Gastrocnemius medialis (tissue), 4 donors: ENCODE data around the gene SYT2. TPM values are rescaled to one million over a fixed set of nuclear protein-coding genes. Genes with fewer than 3 reads are reported as not detected.

ENCODE experiments used
- ATAC-seq, 2 donors: fragments of 150-250 bp; one replicate each; pipeline ENCODE4 v1.9.1; 2016
- DNase-seq, 2 donors: peaks; one replicate each; pipeline ENCODE4 v3.0.0-alpha.2; 2019
- H3K27ac ChIP-seq, 4 donors: fragments of 200-600 bp; sonication (generic); 1 replicate in 1 of 4; 2 replicates in 3 of 4; pipeline ENCODE4 v1.5.1; 2016 to 2018; ENCODE audit warnings: mild to moderate bottlenecking in 2 of 4, moderate library complexity in 1 of 4
- H3K27me3 ChIP-seq, 3 donors: fragments of 200-600 bp; sonication (generic) in 2 of 3; 1 replicate in 1 of 3; 2 replicates in 2 of 3; pipeline versions ENCODE4 v1.5.1 to v1.6.0; 2016 to 2019; ENCODE audit warnings: mild to moderate bottlenecking in 1 of 3, moderate library complexity in 1 of 3
- H3K36me3 ChIP-seq, 2 donors: fragments of 200-600 bp; sonication (generic) in 1 of 2; one replicate each; pipeline ENCODE4 v1.5.1; 2017 to 2018
- H3K4me1 ChIP-seq, 2 donors: fragments of 200-600 bp; sonication (generic) in 1 of 2; one replicate each; pipeline ENCODE4 v1.5.1; 2016 to 2017; ENCODE audit warnings: mild to moderate bottlenecking in 2 of 2
- H3K4me3 ChIP-seq, 4 donors: fragments of 200-600 bp; sonication (generic) in 3 of 4; 1 replicate in 1 of 4; 2 replicates in 3 of 4; pipeline ENCODE4 v1.5.1; 2016 to 2019; ENCODE audit warnings: mild to moderate bottlenecking in 2 of 4
- H3K9me3 ChIP-seq, 3 donors: fragments of 200-600 bp; sonication (generic) in 2 of 3; 1 replicate in 1 of 3; 2 replicates in 2 of 3; pipeline ENCODE4 v1.5.1; 2016 to 2019
- CTCF ChIP-seq, 5 experiments: fragments of 450-650 bp in 3 of 5; fragments of 200-600 bp in 2 of 5; sonication (generic) in 2 of 5; IDR thresholded peaks in 4 of 5; conservative IDR thresholded peaks in 1 of 5; 1 replicate in 4 of 5; 2 replicates in 1 of 5; pipeline ENCODE4 v1.5.1; 2016 to 2019; ENCODE audit warnings: antibody characterized with exemption in 5 of 5, mild to moderate bottlenecking in 3 of 5, moderate library complexity in 3 of 5
- POLR2A ChIP-seq, 2 donors: fragments of 450-650 bp; IDR thresholded peaks; one replicate each; pipeline ENCODE4 v1.6.1; 2017; ENCODE audit warnings: antibody characterized with exemption in 2 of 2, mild to moderate bottlenecking in 2 of 2, moderate library complexity in 2 of 2
- in situ Hi-C, 4 donors: fragments of 200-750 bp; cut with MboI; loops; one replicate each; pipeline versions ENCODE4 v1.15.0 to v1.8.0; 2017; ENCODE audit warnings: low sequenced_read_pairs in 4 of 4
- intact Hi-C: fragments of 100-400 bp; cut with DNase I; formaldehyde crosslinking; loops from one replicate; pipeline ENCODE4 v1.15.1; 2023; ENCODE audit warnings: low total_unique reads
- total RNA-seq, 4 donors: library from RNA; depleted of rRNA; stranded (reverse); fragments of >200 nt; gene quantifications; one replicate each; pipeline versions ENCODE4 v1.1.0 to v1.2.3, GENCODE V29; 2016

SYT2 gene
- total RNA-seq, 4 donors from 2014 or later, result not detected

DNA sequence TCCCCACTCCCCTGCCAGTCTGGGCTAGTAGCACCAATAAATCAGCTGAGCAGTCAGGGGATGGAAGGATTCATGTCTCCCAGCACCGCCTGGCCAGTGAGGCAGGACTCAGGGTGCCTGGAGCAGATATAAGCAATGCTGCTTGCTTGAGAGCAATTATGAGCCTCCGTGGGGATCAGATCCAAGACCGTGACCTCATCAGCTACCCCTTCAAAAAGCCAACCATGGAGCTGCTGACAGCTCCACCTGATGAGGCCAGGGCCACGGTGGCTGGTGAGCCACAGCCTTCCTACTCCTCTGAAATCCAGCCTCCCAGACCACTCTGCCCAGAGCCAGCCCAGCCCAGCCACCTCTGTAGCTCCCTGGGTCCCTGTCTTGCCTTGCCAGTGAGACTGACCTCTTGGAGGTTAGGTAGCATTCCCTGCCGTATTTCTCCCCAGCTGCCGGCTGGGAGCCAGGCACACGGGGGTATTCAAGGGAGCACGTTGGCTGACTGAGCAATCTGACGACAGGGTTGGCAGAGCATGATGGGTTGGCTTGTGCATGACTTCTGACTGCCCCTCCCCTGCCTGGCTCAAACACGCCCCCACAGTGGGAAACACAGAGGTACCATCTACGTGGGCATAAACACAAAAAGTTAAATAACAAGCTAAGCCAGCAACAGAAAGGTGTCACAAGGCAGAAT lies 28.4 kb downstream of the SYT2 start:
- DNase-seq (no peak), ATAC-seq (no peak)
- no peaks in the 10 kb centered on the region for H3K4me1 ChIP-seq
- H3K4me3 ChIP-seq, result no peak overlapping the region
- H3K9me3 ChIP-seq, result no peaks in the 10 kb centered on the region
- peaks cover 3 to 23% (median 13%) of the 10 kb centered on the region in 3 donors for H3K27me3 ChIP-seq
- in situ Hi-C loops, result no loop called here
- no peak for TF ChIP-seq CTCF (IDR thresholded peaks at IDR 0.05 in 4 of 5, conservative IDR thresholded peaks at IDR 0.05 in 1 of 5)
- no peak for TF ChIP-seq POLR2A (IDR thresholded peaks at IDR 0.05)
- no peaks in the 10 kb centered on the region for H3K36me3 ChIP-seq
- H3K27ac ChIP-seq, result no peak overlapping the region
- intact Hi-C loops, result no loop called here

DNA sequence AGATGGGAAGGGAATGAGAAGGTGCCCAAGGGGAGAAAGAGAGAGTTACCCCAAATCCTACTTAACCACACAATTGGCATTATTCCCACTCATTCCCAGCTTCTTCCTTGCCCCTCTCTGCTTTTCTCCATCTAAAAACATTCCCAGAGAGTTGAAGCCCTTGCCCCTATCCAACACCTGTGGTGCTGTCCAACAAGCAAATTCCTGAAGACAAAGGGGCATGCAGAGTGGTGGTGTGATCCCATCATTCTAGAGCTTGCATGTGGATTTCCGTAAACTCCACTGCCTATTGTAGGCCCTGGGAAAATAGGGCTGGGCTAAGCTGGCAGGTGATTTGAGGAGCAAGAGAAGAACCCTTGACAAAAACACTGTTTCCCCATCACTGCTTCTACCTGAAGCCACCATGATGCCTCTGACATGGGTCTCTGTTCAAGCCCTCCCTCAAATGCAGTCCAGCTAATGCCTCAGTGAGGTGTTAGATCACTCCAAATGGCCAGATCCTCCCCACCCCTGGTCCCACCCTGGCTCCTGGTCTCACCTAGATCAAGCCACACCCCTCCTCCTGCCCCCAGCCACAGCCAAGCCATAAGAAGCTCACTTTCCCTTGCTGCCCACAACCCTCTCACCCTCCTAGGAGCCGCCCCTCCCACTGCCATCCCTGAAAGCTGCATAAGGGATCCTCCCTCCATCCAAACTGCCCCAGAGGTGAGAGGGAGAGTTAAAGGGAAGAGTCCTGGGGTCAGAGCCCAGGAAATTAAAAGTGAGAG lies 29.5 kb downstream of the SYT2 start:
- ATAC-seq (no peak), DNase-seq (no peak)
- Histone ChIP-seq H3K36me3 (no peaks in the 10 kb centered on the region), H3K9me3 (no peaks in the 10 kb centered on the region), H3K27me3 (peaks cover 3 to 23% (median 13%) of the 10 kb centered on the region in 3 donors), H3K27ac (no peak overlapping the region), H3K4me1 (no peaks in the 10 kb centered on the region), H3K4me3 (no peak overlapping the region)
- in situ Hi-C loops (no loop called here), intact Hi-C loops (no loop called here)
- TF ChIP-seq CTCF (IDR thresholded peaks at IDR 0.05 in 4 of 5, conservative IDR thresholded peaks at IDR 0.05 in 1 of 5) (no peak), POLR2A (IDR thresholded peaks at IDR 0.05) (no peak)

DNA sequence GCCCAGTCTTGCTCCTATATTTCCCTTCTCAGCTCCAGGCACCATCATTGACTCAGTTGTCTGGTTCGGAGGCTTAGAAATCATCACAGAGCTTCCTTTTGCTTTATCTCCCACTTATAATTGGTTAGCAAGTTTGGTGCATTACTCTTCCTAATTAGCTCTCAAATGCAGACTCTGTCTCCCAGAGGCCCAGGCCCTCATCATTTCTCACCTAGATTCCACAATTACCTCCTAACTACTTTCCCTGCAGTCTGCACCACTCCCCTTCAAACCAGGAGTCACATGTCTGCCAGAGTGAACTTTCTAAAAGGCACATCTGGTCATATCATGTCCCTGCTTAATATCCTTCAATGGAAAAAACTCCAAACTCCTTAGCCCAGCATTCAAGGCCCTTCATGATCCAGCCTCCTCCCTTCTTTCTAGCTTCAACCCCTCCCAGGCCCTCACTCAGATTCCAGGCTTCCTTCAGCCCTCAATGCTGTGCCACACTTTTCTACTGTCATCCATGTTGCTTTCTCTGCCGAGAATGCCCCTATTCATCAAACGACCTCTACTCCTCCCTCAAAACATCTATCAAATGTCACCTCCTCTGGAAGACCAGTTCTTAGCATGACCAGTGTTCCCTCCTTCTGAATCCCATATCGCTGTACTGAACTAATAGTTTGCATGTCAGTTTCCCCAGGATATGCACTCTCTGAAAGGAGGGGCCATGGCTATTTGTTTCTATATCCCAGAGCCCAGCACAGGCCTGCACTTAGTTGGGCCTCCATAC lies 30.7 kb downstream of the SYT2 start:
- Histone ChIP-seq H3K4me1 (no peaks in the 10 kb centered on the region), H3K27ac (no peak overlapping the region), H3K27me3 (peaks cover 3 to 21% (median 12%) of the 10 kb centered on the region in 3 donors), H3K4me3 (no peak overlapping the region), H3K9me3 (no peaks in the 10 kb centered on the region), H3K36me3 (no peaks in the 10 kb centered on the region)
- DNase-seq, result no peak
- in situ Hi-C loops (no loop called here), intact Hi-C loops (no loop called here)
- TF ChIP-seq POLR2A (IDR thresholded peaks at IDR 0.05) (no peak), CTCF (IDR thresholded peaks at IDR 0.05 in 4 of 5, conservative IDR thresholded peaks at IDR 0.05 in 1 of 5) (no peak)
- ATAC-seq, result no peak

GRCh38 chr1:202677433-202677832 lies 32.8 kb downstream of the SYT2 start:
- Histone ChIP-seq H3K9me3 (no peaks in the 10 kb centered on the region), H3K4me3 (no peak overlapping the region), H3K4me1 (no peaks in the 10 kb centered on the region), H3K27ac (no peak overlapping the region), H3K36me3 (no peaks in the 10 kb centered on the region), H3K27me3 (peaks cover 0 to 19% (median 3%) of the 10 kb centered on the region in 3 donors)
- no peak for DNase-seq
- intact Hi-C loops, result no loop called here
- in situ Hi-C loops, result no loop called here
- ATAC-seq, result no peak
- TF ChIP-seq POLR2A (IDR thresholded peaks at IDR 0.05) (no peak), CTCF (IDR thresholded peaks at IDR 0.05 in 4 of 5, conservative IDR thresholded peaks at IDR 0.05 in 1 of 5) (no peak)
